HL-60 (cell line): ENCODE data around the gene KCNH5.

Experiments
- DNase-seq, 2 experiments: peaks; one replicate each; pipeline ENCODE4 v3.0.0-alpha.2; 2010 to 2020; ENCODE audit warnings: low read depth in 1 of 2, low spot score in 1 of 2
- H3K27ac ChIP-seq: fragments of 250-450 bp; sonication (Bioruptor Pico); replicated peaks from 2 replicates; pipeline ENCODE4 v1.5.1; 2020; ENCODE audit warnings: mild to moderate bottlenecking, moderate library complexity
- H3K27me3 ChIP-seq: fragments of 250-450 bp; sonication (Bioruptor Pico); 2 replicates; pipeline ENCODE4 v1.5.1; 2021; ENCODE audit warnings: mild to moderate bottlenecking, moderate library complexity; ENCODE audit not compliant: insufficient read depth, poor library complexity, severe bottlenecking
- H3K4me3 ChIP-seq: replicated peaks from 2 replicates; pipeline ENCODE4 v1.5.1; 2011; ENCODE audit warnings: mild to moderate bottlenecking, control low read depth, low read length; ENCODE audit not compliant: insufficient read depth
- GABPA ChIP-seq: IDR thresholded peaks from 2 replicates; pipeline ENCODE4 v1.6.1; 2012; ENCODE audit warnings: low read depth
- POLR2AphosphoS5 ChIP-seq: IDR thresholded peaks from 2 replicates; pipeline ENCODE4 v1.6.1; 2012; ENCODE audit warnings: low read depth
- REST ChIP-seq: IDR thresholded peaks from 2 replicates; pipeline ENCODE4 v1.6.1; 2012; ENCODE audit warnings: low read depth; ENCODE audit not compliant: insufficient replicate concordance
- SPI1 ChIP-seq: IDR thresholded peaks from 2 replicates; pipeline ENCODE4 v1.6.1; 2012; ENCODE audit warnings: low read depth, mild to moderate bottlenecking, borderline replicate concordance

KCNH5 gene

DNA sequence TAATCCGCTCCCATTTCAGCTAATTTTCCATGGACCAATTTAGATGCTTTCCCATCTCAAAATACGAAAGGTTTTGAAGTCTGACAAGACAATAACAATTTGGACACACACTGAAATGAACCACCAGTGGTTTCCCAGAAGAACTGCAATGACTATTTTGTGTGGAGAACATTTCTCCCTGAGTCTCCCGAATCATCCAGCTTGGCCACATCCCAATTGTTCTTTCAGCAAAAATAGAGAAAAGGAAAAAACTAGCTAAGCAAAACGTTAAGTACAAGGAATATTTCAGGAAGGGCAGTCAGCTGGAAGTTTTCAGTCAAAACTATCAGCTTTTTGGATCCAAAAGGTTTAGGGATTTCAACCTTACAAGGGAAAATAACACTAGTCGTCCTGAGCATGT lies 390.6 kb downstream of the KCNH5 start:
- Histone ChIP-seq H3K27me3 (no peaks in the 10 kb centered on the region), H3K4me3 (no peak overlapping the region), H3K27ac (no peak overlapping the region)
- DNase-seq: no peak
- TF ChIP-seq POLR2AphosphoS5: no peak
- TF ChIP-seq GABPA: no peak
- TF ChIP-seq REST: no peak
- TF ChIP-seq SPI1: no peak
